Ovary (tissue), 3 donors: Measurements from ENCODE around the gene POTEF.
"Not testable (repeated sequence)": the region's sequence is repeated elsewhere in the genome, so short reads cannot be mapped to it uniquely, and the experiment has no call there.

Experiments used
- CTCF ChIP-seq, 3 donors: fragments of 450-650 bp in 2 of 3; fragments of 200-600 bp in 1 of 3; IDR thresholded peaks; one replicate each; pipeline versions ENCODE4 v1.5.1 to v1.8.0; 2016 to 2022; ENCODE audit warnings: antibody characterized with exemption in 3 of 3, mild to moderate bottlenecking in 1 of 3
- EP300 ChIP-seq: sonication (generic); formaldehyde crosslinking; IDR thresholded peaks from one replicate; pipeline ENCODE4 v1.6.1; 2017; ENCODE audit warnings: antibody characterized with exemption
- donor health status: DM: no; HTN: no; CAD: no.

DNA sequence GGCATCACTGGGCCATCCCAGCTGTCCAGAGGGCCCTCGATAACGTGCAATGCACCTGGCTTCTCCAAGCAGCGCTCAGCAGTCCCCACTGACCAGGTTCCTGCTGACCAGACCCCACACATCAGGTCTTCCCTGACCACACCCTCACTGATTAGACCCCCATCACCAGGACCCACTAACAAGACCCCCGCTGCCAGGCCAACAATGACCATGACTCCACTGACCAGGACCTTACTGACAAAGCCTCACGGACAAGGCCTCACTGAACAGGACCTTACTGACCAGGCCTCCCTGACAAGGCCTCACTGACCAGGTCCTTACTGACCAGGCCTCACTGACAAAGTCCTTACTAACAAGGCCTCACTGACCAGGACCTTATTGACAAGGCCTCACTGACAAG, 76.6 kb downstream of the POTEF start:
- TF ChIP-seq CTCF (IDR thresholded peaks at IDR 0.05); EP300: not testable (repeated sequence)
